MV-4-11 (cell line): ENCODE measurements around the gene NACAD.
A peak's percentile ranks its signal among the peaks of the same experiment; 100 is the strongest.

ENCODE experiments used
- DNase-seq: peaks from one replicate; lab custom pipeline; 2025; lab: John Stamatoyannopoulos, UW

NACAD gene

GRCh38 chr7:45075355-45075644, 13.5 kb downstream of the NACAD start:
- no peak for DNase-seq

GRCh38 chr7:45074528-45075354, 14.0 kb downstream of the NACAD start:
- DNase-seq: no peak

DNA sequence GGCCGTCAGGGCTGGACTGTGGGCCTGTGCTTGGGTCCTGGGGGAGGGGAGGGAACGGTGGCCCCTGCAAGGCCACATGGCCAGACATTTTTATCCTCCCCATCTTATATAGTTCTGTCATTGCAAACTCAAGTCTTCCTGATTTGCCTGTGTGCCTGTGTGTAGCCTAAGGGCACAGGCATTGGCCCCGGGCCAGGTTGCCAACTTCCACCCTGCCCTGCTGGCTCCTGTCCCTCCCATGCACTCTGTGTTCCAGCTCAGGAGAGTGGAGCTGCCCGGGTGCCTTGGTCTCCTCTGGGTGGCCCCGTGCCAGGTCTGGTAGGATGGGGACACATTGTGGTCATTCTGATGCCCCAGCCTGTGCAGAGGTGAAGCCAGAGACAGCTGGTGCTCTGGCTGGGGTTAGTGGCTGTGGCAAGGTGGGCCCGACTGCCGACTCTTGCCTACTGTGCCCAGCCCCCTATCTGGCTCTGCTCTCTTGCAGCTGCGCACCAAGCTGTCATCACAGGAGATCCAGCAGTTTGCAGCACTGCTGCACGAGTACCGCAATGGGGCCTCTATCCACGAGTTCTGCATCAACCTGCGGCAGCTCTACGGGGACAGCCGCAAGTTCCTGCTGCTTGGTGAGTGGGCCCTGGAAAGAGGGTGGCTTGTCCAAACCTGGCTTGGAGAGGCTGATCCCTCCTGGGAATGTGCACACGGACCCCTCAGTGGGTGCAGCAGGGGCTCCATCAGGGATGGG, 14.8 kb downstream of the NACAD start:
- no peak for DNase-seq

DNA sequence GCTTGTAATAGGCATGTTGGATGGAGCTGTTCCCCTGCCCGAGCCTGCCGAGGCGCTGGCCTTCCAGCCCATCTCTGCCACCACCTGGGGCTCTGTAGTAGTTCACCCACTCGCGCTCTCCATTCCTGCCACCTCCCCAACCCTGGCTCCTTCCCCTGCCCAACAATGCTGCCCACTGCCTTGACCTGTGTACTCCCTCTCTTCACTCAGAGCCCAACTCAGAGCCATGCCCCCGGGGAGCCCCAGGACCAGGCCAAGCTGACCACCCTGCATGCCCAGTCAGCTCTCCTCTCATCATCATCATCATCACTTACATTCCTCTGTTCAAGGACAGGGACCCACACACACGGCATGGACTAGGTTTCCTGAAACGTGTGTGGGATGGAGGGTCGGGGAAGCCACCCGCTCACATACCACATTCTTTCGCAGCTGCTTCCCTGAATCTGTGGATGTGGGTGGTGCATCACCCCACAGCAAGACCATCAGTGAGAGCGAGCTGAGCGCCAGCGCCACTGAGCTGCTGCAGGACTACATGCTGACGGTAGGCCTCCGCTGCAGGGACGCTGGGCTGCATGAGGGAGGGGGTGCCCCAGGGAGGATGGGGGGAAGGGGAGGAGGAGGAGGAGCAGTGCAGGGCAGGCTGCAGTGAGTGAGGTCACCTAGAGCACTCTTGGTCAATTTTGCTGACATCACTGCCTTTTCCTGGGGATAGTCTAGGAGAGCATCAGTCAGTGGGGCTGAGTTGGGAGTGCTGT, 15.6 kb downstream of the NACAD start:
- peak; percentile 42 for DNase-seq

- DNase-seq: peak; percentile 79
Observed at GRCh38 chr7:45072131-45073030, 16.4 kb downstream of the NACAD start.

GRCh38 chr7:45071528-45071927, 17.2 kb downstream of the NACAD start:
- DNase-seq: peak; percentile 11

- no peak for DNase-seq
Observed at GRCh38 chr7:45070254-45070642, 18.5 kb downstream of the NACAD start.

DNA sequence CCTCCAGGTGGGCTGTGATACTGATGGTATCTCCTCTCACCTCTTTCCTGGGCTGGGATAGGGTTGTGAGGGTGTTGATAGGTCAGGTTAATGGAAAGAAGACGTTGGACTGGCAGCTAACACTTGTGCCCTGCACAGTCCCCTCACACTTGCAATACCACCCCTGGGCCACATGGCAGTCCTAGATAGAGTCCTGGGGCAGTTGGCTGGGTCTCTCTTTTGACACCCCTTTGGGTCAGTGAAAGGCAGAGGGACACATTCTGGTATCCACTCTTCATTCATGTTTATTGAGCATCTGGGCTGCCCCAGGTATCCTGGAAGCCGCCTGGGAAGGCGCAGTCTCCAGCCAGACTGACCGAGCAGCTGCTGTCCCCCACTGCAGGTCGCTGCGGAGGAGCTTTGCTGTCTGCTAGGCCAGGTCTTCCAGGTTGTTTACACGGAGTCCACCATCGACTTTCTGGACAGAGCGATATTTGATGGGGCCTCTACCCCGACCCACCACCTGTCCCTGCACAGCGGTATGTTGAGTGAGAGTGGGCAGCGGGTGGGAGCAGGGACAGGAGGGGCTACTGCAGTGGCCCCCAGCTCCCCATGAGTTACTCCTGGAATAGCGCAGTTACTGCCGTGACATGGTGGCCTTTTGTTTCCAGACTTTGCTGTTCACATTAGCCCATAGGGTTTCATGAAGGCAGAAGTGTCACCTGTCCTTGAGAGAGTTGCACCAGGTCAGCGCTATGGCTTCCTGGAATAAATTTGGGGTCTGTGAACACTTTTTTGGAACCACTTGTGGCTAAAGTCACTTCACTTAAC, 19.1 kb downstream of the NACAD start:
- no peak for DNase-seq

DNA sequence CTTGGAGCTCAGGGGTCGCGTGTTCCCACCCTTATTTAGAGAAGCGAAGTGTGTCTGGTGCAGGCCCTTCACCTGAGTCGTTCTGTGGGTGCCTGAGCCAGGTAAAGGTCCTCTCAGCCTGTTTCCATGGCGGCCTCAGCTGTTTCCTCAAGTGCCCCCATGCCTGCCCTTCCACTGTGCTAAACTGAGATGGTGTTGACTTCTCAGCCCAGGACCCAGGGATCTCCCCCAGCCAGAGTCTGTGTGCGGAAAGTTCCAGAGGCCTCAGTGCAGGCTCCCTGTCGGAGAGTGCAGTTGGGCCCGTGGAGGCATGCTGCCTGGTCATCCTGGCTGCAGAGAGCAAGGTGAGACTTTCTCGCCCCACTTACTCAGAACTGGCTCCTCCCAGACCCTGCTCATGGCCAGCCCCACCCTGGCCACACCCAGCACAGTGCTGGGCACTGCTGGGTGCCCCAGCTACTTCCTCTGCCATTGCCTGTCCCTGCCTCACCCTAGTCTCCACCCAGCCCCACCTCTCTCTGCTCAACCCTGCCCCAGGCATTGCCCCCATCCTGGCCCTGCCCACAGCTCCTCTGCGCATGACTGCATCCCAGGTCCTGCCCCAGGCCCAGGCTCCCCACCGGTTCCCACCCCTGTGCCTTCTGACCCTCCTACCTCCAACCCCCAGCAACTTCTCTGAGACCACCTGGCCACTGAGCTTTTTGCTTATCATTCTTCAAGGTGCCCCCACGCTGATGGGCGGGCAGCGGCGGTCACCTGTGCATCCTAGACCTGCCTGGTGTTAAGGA, 20.3 kb downstream of the NACAD start:
- no peak for DNase-seq

DNA sequence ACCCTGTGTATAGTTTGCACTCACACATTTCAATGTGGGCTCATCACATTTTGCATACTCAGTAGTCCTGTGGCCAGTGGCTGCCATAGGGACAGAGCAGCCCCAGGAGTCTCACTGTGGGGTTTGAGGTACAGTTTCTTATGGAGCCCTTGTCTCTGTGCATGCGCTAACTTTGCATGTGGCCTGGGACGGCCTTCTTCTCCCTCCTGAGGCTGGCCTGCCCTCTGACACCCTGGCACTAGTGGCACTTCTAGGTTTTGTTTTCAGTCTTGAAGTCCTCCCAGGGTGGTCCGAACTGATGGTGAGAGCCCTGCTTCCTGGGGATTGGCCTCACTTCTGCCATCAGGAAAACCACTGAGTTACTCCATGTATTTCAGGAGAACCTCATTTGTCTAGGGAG, 21.2 kb downstream of the NACAD start:
- no peak for DNase-seq

GRCh38 chr7:45066409-45066808, 22.4 kb downstream of the NACAD start:
- DNase-seq: no peak

DNA sequence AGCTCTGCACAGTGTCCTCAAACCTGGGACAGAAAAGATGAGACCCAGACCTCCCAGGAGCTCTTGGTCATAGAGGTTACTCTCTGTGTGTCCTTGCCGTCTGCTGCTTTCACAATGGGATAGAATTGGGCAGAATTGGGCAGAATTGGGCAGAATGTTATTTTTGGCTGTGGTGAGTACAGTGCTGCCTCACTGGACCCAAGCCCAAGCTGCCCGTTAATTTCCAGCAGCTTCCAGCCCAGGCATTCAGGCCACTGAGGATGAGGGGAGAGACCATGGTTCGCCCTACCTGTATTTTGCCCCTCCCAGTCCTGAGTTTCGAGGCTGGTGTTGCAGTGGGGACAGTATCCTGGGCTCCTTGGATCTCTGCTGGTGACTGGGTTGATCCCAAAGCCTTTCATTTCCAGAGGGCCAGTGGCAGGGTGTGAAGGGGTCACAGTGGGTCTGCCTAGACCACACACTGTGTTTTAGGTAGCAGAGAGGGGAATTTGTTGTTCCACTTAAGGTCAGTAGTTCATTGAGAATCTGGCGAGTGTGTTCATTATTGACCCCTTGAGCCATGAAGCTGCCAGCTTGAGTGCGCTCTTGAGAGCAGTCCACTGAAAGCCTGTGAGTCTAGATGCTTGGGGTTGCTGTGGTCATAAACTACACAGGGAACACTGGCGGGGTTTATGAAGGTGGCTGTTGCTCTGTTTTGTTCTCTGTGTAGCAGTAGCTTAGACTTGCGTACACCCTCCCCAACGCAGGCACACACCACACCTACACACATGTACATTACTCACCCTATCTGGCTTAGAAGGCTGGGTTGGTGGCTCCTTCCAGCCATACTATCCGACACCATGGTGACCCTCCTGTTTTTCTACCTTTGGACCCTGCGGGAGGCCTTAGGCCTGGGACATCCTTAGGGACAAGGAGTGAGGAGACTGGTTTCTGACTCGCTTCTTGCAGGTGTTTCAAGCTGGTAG, 23.5 kb downstream of the NACAD start:
- peak; percentile 18 for DNase-seq

- DNase-seq: no peak
Observed at GRCh38 chr7:45064047-45064725, 24.6 kb downstream of the NACAD start.

DNA sequence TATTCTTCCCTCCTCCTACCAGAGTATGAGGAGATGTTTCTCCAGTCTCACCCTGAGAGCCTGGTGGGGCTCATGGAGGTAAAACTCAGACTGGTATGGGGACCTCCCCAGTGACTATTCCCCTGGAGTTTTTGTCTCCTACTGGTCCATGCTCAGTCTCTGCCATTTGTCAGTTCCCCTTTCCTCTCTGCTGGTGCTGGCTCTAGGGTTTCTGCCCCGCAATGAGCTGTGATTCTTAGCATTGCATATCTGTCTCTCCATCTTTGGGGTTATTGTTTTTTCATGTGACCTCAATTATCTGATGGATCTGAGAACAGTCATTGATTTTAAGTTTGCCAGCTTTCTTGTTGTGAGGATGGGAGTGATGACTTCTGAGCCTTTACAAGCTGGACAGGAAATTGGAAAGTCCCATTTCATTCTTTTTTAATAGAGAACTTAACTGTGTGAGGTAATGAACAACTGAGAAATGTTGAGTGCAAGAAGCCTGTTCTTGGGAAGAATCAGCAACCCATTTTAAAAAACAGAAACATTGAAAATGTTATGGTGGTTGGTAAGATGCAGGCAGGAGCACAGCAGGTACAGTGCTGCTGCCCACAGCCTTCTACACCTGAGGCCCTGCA, 26.9 kb downstream of the NACAD start:
- DNase-seq: no peak

DNA sequence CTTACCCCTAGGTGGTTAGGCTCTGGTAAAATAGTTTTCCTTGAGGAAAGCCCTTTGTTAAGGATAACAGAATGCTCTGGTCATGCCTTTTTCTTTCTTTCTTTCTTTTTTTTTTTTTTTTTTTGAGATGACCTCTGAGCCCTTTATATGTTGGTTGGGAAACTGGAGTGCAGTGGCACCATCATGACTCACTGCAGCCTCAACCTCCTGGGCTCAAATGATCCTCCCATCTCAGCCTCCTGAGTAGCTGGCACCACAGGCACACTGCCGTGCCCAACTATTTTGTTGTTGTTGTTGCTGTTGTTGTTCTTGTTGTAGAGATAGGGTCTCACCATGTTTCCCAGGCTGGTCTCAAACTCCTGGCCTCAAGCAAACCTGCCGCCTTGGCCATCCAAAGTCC, 27.4 kb downstream of the NACAD start:
- DNase-seq: no peak

GRCh38 chr7:45060295-45060694, 28.5 kb downstream of the NACAD start:
- no peak for DNase-seq

DNA sequence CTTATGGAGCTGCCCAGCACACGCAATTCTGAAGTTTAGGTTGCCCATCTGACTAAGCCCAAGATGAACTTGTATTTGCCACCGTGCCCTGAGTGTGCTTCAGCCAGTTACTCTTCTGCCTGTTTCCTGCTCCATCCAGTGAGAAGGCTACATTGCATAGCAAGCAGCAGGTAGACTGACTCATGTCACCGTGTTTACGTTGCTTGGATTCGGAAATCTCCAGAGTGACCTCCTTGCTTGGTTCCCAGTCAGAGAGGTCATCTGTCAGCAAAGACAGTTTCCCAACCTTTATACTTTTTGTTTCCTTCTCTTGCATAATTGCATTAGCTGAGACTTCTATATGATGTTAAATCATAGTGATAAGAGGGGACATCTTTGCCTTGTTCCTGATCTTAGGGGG, 30.9 kb downstream of the NACAD start:
- no peak for DNase-seq
